Activated CD4-positive, alpha-beta memory T cell treated with anti-CD3 and anti-CD28 coated beads, Interleukin-2, amount 10 ng/mL, durations not matched to agents 7 days and 5 days (primary cell): ENCODE data around the gene TRIO. TPM values are rescaled to one million over a fixed set of nuclear protein-coding genes. Genes with fewer than 3 reads are reported as not detected.
"Not testable (repeated sequence)": the region's sequence is repeated elsewhere in the genome, so short reads cannot be mapped to it uniquely, and the experiment has no call there.

ENCODE experiments used
- CTCF ChIA-PET: fragments of 350-600 bp; sonication (Branson Sonifier 250); formaldehyde crosslinking; loops from one replicate; lab custom pipeline; 2021; ENCODE audit warnings: antibody characterized with exemption, inconsistent platforms; lab: Charles Lee
- POLR2A ChIA-PET: fragments of 350-600 bp; sonication (Branson Sonifier 250); formaldehyde crosslinking; loops from one replicate; lab custom pipeline; 2021; ENCODE audit warnings: antibody characterized with exemption; lab: Charles Lee
- DNase-seq: peaks from one replicate; pipeline ENCODE4 v3.0.0-alpha.2; 2020
- H3K27ac Mint-ChIP-seq: one replicate; pipeline ENCODE4 v1.8.0; 2021; ENCODE audit warnings: mild to moderate bottlenecking, mixed read lengths
- H3K27me3 Mint-ChIP-seq: one replicate; pipeline ENCODE4 v1.8.0; 2021; ENCODE audit warnings: mixed read lengths
- H3K36me3 Mint-ChIP-seq: one replicate; pipeline ENCODE4 v1.8.0; 2021; ENCODE audit warnings: low read depth, mixed read lengths
- H3K4me1 Mint-ChIP-seq: one replicate; pipeline ENCODE4 v1.8.0; 2021; ENCODE audit warnings: mixed read lengths
- H3K4me3 Mint-ChIP-seq: one replicate; pipeline ENCODE4 v1.8.0; 2021; ENCODE audit warnings: mild to moderate bottlenecking, mixed read lengths
- H3K9me3 Mint-ChIP-seq: one replicate; pipeline ENCODE4 v1.8.0; 2021; ENCODE audit warnings: mixed read lengths
- total RNA-seq, 2 experiments: library from RNA; stranded (reverse); gene quantifications; one replicate each; pipeline ENCODE4 v1.2.3, GENCODE V29; 2021

The TRIO gene
- total RNA-seq, 2 experiments from 2014 or later, result 8.1 to 8.3 TPM

GRCh38 chr5:14528115-14528514 lies 385.0 kb downstream of the TRIO start:
- ChIA-PET CTCF (no interaction called here), POLR2A (no interaction called here)
- Mint-ChIP-seq H3K4me3 (no peak overlapping the region), H3K27ac (no peak overlapping the region), H3K36me3 (no peaks in the 10 kb centered on the region), H3K9me3 (no peaks in the 10 kb centered on the region), H3K27me3 (no peaks in the 10 kb centered on the region), H3K4me1 (no peaks in the 10 kb centered on the region)
- no peak for DNase-seq

- DNase-seq, result no peak
- Mint-ChIP-seq H3K27me3 (no peaks in the 10 kb centered on the region), H3K9me3 (no peaks in the 10 kb centered on the region), H3K4me3 (no peak overlapping the region), H3K27ac (no peak overlapping the region), H3K36me3 (no peaks in the 10 kb centered on the region), H3K4me1 (no peaks in the 10 kb centered on the region)
- ChIA-PET CTCF (no interaction called here), POLR2A (no interaction called here)
Measured at GRCh38 chr5:14528926-14529325, 385.8 kb downstream of the TRIO start.

- POLR2A ChIA-PET, result no interaction called here
- no peak overlapping the region for H3K27ac Mint-ChIP-seq
- CTCF ChIA-PET, result no interaction called here
- no peaks in the 10 kb centered on the region for H3K9me3 Mint-ChIP-seq
- no peaks in the 10 kb centered on the region for H3K36me3 Mint-ChIP-seq
- H3K4me3 Mint-ChIP-seq, result no peak overlapping the region
- H3K27me3 Mint-ChIP-seq, result no peaks in the 10 kb centered on the region
- no peak for DNase-seq
- H3K4me1 Mint-ChIP-seq, result no peaks in the 10 kb centered on the region
Measured at GRCh38 chr5:14531668-14532067, 388.5 kb downstream of the TRIO start.

GRCh38 chr5:14532180-14532579 lies 389.0 kb downstream of the TRIO start:
- Mint-ChIP-seq H3K27ac (no peak overlapping the region), H3K9me3 (no peaks in the 10 kb centered on the region), H3K4me1 (no peaks in the 10 kb centered on the region), H3K4me3 (no peak overlapping the region), H3K36me3 (no peaks in the 10 kb centered on the region), H3K27me3 (no peaks in the 10 kb centered on the region)
- ChIA-PET POLR2A (no interaction called here), CTCF (no interaction called here)
- no peak for DNase-seq

GRCh38 chr5:14534773-14535172 lies 391.6 kb downstream of the TRIO start:
- CTCF ChIA-PET, result no interaction called here
- DNase-seq, result no peak
- H3K4me3 Mint-ChIP-seq, result no peak overlapping the region
- H3K36me3 Mint-ChIP-seq, result no peaks in the 10 kb centered on the region
- no peaks in the 10 kb centered on the region for H3K4me1 Mint-ChIP-seq
- H3K27me3 Mint-ChIP-seq, result peaks cover 2% of the 10 kb centered on the region
- no peaks in the 10 kb centered on the region for H3K9me3 Mint-ChIP-seq
- H3K27ac Mint-ChIP-seq, result no peak overlapping the region
- POLR2A ChIA-PET, result no interaction called here

GRCh38 chr5:14545308-14545707 lies 402.2 kb downstream of the TRIO start:
- Mint-ChIP-seq H3K27ac (no peak overlapping the region), H3K4me1 (no peaks in the 10 kb centered on the region), H3K36me3 (no peaks in the 10 kb centered on the region), H3K27me3 (peaks cover 7% of the 10 kb centered on the region), H3K9me3 (peaks cover 13% of the 10 kb centered on the region), H3K4me3 (no peak overlapping the region)
- CTCF ChIA-PET, result no interaction called here
- POLR2A ChIA-PET, result no interaction called here
- DNase-seq, result no peak

GRCh38 chr5:14545862-14546261 lies 402.7 kb downstream of the TRIO start:
- Mint-ChIP-seq H3K27me3 (peaks cover 7% of the 10 kb centered on the region), H3K36me3 (no peaks in the 10 kb centered on the region), H3K4me1 (no peaks in the 10 kb centered on the region), H3K27ac (no peak overlapping the region), H3K4me3 (no peak overlapping the region), H3K9me3 (peaks cover 9% of the 10 kb centered on the region)
- ChIA-PET CTCF (no interaction called here), POLR2A (no interaction called here)
- no peak for DNase-seq

- H3K9me3 Mint-ChIP-seq, result peaks cover 3% of the 10 kb centered on the region
- POLR2A ChIA-PET, result no interaction called here
- H3K27ac Mint-ChIP-seq, result no peak overlapping the region
- CTCF ChIA-PET, result no interaction called here
- peaks cover 7% of the 10 kb centered on the region for H3K27me3 Mint-ChIP-seq
- no peaks in the 10 kb centered on the region for H3K36me3 Mint-ChIP-seq
- DNase-seq, result no peak
- H3K4me1 Mint-ChIP-seq, result no peaks in the 10 kb centered on the region
- no peak overlapping the region for H3K4me3 Mint-ChIP-seq
Measured at GRCh38 chr5:14547666-14548065, 404.5 kb downstream of the TRIO start.

- Mint-ChIP-seq H3K4me3 (no peak overlapping the region), H3K27ac (no peak overlapping the region), H3K9me3 (peaks cover 8% of the 10 kb centered on the region), H3K27me3 (peaks cover 7% of the 10 kb centered on the region), H3K4me1 (no peaks in the 10 kb centered on the region), H3K36me3 (no peaks in the 10 kb centered on the region)
- DNase-seq, result no peak
- POLR2A ChIA-PET, result no interaction called here
- CTCF ChIA-PET, result no interaction called here
Measured at GRCh38 chr5:14551211-14551610, 408.1 kb downstream of the TRIO start.

- no peak for DNase-seq
- ChIA-PET POLR2A (no interaction called here), CTCF (no interaction called here)
- Mint-ChIP-seq H3K9me3 (peaks cover 8% of the 10 kb centered on the region), H3K4me1 (no peaks in the 10 kb centered on the region), H3K27me3 (peaks cover 7% of the 10 kb centered on the region), H3K36me3 (no peaks in the 10 kb centered on the region), H3K4me3 (no peak overlapping the region), H3K27ac (no peak overlapping the region)
Measured at GRCh38 chr5:14552017-14552416, 408.9 kb downstream of the TRIO start.

GRCh38 chr5:14554288-14554687 lies 411.1 kb downstream of the TRIO start:
- H3K27ac Mint-ChIP-seq, H3K36me3 Mint-ChIP-seq, DNase-seq, POLR2A ChIA-PET, H3K4me3 Mint-ChIP-seq, H3K9me3 Mint-ChIP-seq, H3K27me3 Mint-ChIP-seq, CTCF ChIA-PET, H3K4me1 Mint-ChIP-seq: not testable (repeated sequence)

- Mint-ChIP-seq H3K36me3 (no peaks in the 10 kb centered on the region), H3K27me3 (no peaks in the 10 kb centered on the region), H3K4me1 (peaks cover 10% of the 10 kb centered on the region), H3K27ac (no peak overlapping the region), H3K4me3 (no peak overlapping the region), H3K9me3 (peaks cover 8% of the 10 kb centered on the region)
- CTCF ChIA-PET, result no interaction called here
- POLR2A ChIA-PET, result no interaction called here
- no peak for DNase-seq
Measured at GRCh38 chr5:14556015-14556414, 412.9 kb downstream of the TRIO start.

GRCh38 chr5:14557203-14557770 lies 414.1 kb downstream of the TRIO start:
- POLR2A ChIA-PET, result no interaction called here
- Mint-ChIP-seq H3K9me3 (peaks cover 5% of the 10 kb centered on the region), H3K27ac (no peak overlapping the region), H3K27me3 (no peaks in the 10 kb centered on the region), H3K4me3 (no peak overlapping the region), H3K36me3 (no peaks in the 10 kb centered on the region), H3K4me1 (peaks cover 10% of the 10 kb centered on the region)
- no peak for DNase-seq
- CTCF ChIA-PET, result no interaction called here

GRCh38 chr5:14557791-14558415 lies 414.8 kb downstream of the TRIO start:
- H3K4me3 Mint-ChIP-seq, result no peak overlapping the region
- ChIA-PET CTCF (no interaction called here), POLR2A (no interaction called here)
- H3K4me1 Mint-ChIP-seq, result peaks cover 10% of the 10 kb centered on the region
- H3K27me3 Mint-ChIP-seq, result no peaks in the 10 kb centered on the region
- no peak for DNase-seq
- no peak overlapping the region for H3K27ac Mint-ChIP-seq
- H3K9me3 Mint-ChIP-seq, result peaks cover 5% of the 10 kb centered on the region
- no peaks in the 10 kb centered on the region for H3K36me3 Mint-ChIP-seq
